ENCODE measurements around the gene RGS17.

GRCh38 chr6:153059311-153059710, 71.8 kb downstream of the RGS17 start:
- TF ChIP-seq CTCF (IDR thresholded peaks at IDR 0.05) (no peak), POLR2A (IDR thresholded peaks at IDR 0.05) (no peak)
